ENCODE results near the gene MMRN2. TPM values are rescaled to one million over a fixed set of nuclear protein-coding genes. Genes with fewer than 3 reads are reported as not detected.

MMRN2 gene, protein sequence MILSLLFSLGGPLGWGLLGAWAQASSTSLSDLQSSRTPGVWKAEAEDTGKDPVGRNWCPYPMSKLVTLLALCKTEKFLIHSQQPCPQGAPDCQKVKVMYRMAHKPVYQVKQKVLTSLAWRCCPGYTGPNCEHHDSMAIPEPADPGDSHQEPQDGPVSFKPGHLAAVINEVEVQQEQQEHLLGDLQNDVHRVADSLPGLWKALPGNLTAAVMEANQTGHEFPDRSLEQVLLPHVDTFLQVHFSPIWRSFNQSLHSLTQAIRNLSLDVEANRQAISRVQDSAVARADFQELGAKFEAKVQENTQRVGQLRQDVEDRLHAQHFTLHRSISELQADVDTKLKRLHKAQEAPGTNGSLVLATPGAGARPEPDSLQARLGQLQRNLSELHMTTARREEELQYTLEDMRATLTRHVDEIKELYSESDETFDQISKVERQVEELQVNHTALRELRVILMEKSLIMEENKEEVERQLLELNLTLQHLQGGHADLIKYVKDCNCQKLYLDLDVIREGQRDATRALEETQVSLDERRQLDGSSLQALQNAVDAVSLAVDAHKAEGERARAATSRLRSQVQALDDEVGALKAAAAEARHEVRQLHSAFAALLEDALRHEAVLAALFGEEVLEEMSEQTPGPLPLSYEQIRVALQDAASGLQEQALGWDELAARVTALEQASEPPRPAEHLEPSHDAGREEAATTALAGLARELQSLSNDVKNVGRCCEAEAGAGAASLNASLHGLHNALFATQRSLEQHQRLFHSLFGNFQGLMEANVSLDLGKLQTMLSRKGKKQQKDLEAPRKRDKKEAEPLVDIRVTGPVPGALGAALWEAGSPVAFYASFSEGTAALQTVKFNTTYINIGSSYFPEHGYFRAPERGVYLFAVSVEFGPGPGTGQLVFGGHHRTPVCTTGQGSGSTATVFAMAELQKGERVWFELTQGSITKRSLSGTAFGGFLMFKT
- total RNA-seq, result 0.70 and 3.6 TPM in 2 replicates

GRCh38 chr10:86957471-86958115, at the start of gene MMRN2:
MMRN2 (minus strand) TSS chr10:86957615; CDS start chr10:86957541, 74 bp downstream.

DNA sequence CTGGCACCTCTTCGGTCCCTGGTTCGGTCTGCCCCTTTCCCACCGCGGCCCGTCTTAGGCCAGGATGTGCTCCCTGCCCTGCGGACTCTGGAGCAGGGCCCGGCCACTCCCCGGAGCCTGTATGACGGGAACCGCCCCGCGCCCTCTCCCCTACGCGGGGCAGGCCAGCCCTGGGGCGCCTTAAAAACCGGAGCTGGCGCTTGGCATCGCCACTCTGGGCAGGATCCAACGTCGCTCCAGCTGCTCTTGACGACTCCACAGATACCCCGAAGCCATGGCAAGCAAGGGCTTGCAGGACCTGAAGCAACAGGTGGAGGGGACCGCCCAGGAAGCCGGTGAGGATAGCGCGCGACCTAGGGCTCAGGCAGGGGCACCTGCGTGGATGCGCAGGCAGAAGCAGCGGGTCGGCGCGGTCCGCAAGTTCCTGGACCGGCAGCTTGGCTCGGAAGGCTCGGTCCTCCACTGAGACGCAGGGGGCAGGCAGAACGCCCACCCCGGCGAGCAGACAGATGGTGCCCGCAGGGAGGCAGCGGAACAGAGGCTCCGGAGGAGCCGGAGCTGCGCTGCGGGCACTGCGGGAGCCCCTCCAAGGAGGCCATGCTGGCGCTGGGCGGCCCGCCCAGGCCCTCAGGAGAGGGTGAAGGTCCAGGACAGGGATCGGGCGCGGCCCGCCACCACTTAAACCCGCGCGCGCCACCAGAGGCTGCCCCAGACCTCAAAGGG, 11.0 kb upstream of the MMRN2 start, which contains the start of gene ADIRF:
TSS of gene ADIRF (plus strand) at position 212 of the 723 bp plus-strand sequence. CDS start at position 275, 63 bp downstream.

GRCh38 chr10:86958116-86958900, 893 bp upstream of the MMRN2 start, which contains the start of gene SNCG:
SNCG (plus strand) TSS chr10:86958599; CDS start chr10:86958698, 99 bp downstream.

Other genes starting within 250 kb of the MMRN2 start
- gene BMPR1A, start 201.0 kb downstream of the MMRN2 start, total RNA-seq, result 20.1 and 29.9 TPM in 2 replicates
- gene SNCG, start 984 bp upstream of the MMRN2 start, total RNA-seq, result 8.6 and 16.2 TPM in 2 replicates
- gene ADIRF, start 10.9 kb upstream of the MMRN2 start, total RNA-seq, result 1.1 and 6.7 TPM in 2 replicates
- gene FAM25A, start 62.7 kb upstream of the MMRN2 start, total RNA-seq, result not detected in 2 replicates
- gene GLUD1, start 137.2 kb upstream of the MMRN2 start, total RNA-seq, result 125 and 152 TPM in 2 replicates
- 13.9 and 27.3 TPM in 2 replicates for gene SHLD2, start 137.6 kb upstream of the MMRN2 start, total RNA-seq